Stimulated activated CD4-positive, alpha-beta T cell treated with anti-CD3 and anti-CD28 coated beads, Interleukin-1b, Interleukin-23, amount 100 ng/mL, for 1 hour (primary cell): ENCODE data around the gene EDIL3.
"Not testable (repeated sequence)": the region's sequence is repeated elsewhere in the genome, so short reads cannot be mapped to it uniquely, and the experiment has no call there.

ENCODE experiments used
- DNase-seq, 2 donors: peaks; one replicate each; pipeline ENCODE4 v3.0.0-alpha.2; 2020; ENCODE audit warnings: low read depth in 2 of 2

The EDIL3 gene

DNA sequence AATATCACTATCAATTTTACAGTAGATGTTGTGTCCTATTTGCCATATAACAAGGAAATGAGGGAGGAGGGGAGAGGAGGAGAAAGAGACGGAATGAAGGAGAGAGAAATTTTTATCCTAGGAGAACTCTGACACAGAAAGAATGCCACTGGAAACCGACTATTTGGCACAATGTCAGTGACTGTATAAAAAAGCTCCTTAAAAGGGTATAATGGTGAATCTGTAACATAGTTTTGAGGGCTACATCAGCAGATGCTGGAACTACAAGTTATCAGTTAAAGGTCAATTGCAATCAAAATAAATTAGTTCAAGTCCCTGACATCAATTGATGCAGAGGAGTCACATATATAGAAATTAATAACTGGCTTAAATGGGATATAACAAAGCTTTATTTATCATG lies 5.7 kb downstream of the EDIL3 start:
- DNase-seq, result no peak

DNA sequence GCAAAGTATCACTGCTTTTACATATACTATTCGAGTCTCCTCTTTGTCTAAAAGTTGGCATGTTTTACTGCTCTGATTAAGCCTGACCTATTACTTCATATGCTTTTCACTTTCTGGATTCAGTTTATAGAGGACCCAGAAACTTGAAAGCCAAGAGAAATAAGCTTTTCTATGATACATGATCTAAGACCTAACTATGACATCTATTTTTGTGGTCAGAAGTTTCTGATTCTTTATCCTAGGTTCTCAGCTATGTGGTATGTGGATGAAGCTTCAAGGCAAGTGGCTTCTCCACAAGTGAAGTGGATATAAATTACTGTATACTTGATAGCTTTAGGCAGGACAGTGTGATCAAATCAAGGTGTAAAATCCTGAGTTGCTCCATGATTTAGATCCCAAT lies 6.3 kb downstream of the EDIL3 start:
- no peak for DNase-seq

DNA sequence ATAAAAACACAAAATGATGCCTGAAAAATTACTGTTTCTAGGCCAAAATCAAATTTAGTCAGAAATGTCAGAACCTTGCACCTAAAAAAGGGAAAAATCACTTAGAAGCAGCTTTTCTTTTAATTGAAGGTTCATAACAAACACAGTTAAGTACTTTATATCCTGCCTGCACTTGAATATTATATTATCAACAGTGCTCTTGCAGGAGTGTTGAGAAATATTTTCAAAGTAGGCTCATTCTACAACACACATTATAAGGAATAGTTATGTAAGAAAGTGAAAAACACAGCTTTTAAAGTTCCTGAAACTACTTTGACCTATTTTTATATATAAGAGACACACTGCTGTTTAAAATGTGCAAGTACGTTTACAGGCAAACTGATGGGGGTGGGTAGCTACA lies 8.3 kb downstream of the EDIL3 start:
- DNase-seq, result no peak

DNA sequence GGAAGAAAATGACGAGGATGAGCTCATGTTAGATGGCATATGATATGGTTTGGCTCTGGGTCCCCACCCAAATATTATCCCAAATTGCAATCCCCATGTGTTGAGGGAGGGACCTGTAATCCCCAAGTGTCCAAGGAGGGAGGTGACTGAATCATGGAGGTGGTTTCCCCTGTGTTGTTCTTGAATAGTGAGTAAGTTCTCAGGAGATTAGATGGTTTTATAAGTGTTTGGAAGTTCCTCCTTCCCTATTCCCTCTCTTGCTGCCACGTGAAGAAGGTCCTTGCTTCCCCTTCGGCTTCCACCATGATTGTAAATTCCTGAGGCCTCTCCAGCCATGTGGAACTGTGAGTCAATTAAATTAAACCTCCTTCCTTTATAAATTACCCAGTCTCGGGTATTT lies 10.1 kb downstream of the EDIL3 start:
- no peak for DNase-seq

DNA sequence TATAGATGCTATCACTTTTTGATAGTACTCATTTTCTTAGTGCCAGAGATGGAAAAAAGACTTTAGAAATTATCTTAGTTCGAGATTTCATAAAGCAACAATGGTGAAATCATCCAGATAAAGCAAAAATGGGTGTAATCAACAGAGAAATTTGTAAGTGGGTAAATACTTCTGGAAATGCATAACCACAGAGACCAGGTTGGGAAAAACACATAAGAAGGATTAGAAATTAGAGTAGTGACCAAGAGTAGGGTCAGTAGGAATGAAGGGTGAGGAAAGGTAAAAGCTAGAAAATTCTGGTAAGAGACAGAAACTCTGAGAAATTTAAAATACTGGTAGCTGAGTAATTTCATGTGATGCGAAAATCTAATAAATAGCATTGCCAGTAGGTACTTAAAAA lies 11.2 kb downstream of the EDIL3 start:
- DNase-seq, result no peak

DNA sequence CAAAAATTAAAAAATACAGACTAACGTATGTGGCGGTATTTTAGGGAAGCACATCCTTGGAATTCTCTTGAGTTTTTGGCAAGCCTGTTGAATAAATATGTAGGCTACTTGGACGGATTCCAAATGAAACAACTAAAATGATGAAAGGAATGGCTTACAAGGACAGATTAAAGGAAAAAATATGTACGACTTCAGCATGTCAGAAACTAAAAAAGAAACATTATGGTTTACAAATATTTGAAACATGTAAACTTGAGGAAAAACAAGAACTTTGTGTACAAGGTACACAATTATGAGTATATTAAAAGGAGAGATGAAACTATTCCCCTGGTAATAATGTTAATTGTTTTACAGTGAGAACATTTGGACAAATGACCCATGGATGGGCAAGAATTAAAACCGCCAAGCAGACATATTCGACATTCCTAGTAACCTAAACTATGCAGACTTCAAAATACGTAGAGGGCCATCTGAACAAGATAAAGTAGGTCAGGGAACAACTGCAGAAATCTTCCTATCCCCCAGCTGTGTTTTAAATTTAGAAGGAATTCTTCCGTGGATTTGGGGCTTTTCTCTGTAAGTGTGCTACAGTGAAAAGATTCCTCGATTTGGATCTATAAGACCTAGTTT lies 12.5 kb downstream of the EDIL3 start:
- no peak for DNase-seq

DNA sequence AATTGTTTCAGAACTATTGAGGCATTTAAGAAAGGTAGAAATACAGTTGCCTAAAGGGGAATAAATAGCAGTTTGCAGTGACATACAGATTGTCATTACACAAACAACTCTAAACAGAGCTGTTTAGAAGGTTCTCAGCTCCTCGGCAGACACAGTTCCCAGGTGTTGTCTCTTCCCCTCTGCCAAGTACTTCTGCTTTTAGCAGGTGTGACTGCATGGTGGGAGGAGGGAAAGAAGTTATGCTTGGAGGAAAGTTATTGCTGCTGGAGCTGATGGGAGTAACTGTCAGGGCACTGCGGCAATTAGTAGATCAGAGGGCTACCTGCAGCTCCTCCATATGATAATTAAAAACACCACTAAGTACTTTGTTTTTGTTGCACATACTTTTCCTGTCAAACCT lies 14.5 kb downstream of the EDIL3 start:
- DNase-seq, result no peak

DNA sequence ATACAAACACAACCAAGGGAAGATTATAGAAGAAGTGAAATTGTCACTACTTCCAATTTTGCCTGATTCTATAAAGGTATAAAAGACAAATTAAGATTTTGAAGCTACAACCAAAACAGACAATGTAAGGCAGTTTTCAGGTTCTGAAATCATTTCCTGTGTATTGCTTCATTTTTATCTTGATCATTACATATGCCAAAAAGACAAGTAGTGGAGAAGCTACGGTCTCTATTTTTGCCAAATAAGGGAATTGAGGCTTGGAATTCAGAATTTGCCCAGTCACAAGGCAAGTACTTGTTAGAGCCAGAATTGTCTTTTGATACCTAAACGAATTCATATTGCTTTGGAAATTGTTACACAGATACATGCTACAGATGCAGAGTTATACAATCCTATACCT lies 20.6 kb downstream of the EDIL3 start:
- DNase-seq, result no peak

DNA sequence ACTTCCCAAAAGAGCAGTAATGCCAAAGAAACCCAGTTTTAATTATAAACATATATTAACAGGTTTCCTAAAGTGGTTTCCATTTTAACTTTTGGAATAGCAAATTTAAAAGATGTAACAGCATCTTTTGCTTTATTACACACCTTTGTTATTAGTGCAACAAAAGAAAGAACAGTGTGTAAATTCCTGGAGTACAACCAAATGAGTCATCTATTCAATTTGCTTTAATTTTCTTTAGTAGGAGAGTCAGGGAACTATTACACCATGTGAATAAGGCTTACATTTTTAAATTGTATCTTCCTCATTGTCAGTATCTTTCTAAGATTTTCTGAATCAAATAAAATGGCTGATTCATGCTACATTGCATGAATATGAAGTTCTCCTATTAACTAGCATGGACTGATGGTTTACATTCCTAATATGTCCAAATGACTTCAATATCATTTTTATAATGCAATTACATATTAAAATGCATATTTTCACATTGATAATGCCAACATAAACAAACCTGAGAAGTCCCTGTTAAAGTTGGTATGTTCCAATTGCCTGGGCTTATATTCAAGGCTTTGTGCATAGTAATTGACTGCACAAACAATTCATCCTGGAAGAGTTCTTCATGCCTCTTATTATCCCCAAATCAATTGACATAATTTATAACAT lies 22.5 kb downstream of the EDIL3 start:
- DNase-seq, result no peak

DNA sequence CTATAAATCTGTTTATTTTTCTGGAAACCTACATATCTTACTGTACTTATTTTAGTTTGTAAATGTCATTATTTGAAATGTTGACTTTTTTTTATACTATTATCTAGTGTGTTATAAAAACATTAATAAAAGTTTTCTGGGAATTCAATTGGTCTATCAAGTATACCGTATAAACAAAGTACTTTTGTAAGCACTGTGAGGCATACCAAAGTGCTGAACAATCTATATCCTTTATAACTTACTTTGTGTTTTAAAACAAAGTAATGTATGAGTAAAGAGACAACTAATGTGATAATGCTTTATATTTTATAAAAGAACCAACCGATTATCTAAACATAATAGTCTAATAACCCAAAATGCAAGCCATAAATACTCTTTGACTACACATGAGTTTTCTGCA lies 23.1 kb downstream of the EDIL3 start:
- DNase-seq, result no peak

DNA sequence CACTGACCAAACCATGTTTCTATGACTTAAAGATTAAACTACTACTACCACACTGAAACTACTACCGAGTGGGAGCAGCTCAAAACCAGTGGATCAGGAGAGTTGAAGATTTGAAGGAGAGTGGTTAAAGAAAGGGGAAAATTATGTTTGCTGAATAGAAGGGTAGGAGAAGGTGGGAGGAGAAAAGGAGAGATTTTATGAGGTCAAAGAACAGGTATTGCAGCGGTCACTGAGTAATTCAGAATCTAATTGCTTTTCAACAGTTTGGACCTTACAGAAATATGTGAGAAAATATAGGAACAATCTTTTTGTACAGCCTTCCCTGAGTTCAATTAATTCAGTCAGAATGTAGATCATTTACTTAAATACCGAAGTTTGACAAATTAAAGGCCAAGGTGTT lies 24.6 kb downstream of the EDIL3 start:
- DNase-seq, result no peak

DNA sequence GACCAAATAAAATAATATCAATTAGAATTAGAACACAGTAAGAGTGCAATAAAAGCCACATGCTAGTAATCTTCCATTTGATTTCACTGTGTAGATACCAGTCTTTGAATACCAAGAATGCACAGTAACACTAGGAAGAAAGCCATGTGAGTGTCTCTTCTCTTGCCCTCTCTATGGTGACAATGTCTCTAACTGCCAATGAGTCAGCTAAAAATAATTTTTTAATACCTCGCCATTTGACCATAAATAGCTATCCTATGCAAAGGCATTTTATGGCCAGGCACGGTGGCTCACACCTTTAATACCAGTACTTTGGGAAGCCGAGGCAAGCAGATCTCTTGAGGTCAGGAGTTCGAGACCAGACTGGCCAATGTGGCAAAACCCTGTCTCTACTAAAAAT lies 30.6 kb downstream of the EDIL3 start:
- no peak for DNase-seq

DNA sequence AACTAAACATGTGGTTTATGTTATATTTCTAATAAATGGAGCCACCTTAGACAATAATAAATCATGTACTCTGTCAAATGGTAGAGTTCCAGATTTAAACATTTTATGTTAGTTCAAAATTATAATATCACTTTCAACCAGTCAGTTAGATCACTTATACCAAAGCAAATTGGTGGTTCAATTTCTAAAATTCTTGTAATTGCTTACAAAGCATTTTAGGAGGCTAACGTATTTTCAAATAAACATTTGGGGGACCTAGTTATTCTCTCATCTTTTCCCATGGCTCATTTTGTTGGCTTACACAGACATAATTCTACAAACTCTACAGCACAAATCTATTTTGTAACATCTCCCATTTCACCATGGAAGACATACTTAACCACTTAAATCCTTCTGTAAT lies 39.9 kb downstream of the EDIL3 start:
- no peak for DNase-seq

DNA sequence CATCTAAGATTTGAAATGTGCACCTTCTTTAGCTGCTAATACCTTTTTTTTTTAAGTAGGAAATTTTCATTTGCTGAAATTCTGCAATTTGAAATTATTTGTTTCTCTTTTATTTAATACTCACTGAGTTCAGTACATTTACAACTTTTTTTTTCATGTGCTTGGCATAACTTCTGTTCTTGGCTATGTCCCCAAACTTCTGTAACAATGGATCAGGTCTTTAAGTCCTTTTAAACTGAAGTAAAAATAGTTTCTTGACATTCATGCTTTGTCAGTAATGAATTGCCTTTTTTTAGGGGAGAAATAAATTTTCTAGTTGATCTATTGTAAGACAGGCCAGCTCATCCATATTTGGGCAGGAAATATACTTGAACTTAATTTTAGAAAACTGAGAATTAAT lies 41.5 kb downstream of the EDIL3 start:
- no peak for DNase-seq

DNA sequence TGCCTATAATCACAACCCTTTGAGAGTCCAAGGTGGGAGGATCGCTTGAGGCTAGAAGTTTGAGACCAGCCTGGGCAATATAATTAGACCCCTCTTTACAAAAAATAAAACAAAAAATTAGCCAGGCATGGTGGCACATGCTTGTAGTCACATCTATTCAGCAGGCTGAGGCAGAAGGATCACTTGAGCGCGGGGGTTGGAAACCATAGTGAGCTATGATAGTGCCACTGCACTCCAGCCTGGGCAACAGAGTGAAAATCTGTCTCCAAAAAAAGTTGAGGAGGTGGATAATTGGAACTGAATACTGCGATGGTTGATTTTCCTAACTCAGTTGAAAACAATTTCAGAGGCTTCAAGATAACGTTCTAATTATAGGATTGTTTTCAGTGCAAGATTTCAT lies 52.6 kb downstream of the EDIL3 start:
- DNase-seq, result no peak

DNA sequence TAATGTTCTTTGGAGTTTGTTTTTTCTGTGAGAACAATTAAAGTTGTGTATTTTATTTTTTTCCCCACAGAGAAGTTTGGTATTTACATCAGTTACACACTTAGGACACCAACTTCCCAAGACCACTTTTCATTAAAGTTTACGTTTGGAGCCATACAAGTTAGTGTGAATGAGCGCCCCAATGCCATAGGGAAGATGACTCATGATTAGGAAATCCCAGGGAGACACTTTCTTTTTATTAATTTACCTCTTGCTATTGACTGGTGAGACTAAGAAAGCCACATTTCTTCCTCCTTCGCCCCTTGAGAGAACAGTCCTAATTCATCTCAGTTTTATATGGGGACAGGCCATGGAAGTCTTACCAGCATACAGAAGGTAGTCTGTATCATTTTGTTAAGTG lies 57.1 kb downstream of the EDIL3 start:
- DNase-seq, result no peak

DNA sequence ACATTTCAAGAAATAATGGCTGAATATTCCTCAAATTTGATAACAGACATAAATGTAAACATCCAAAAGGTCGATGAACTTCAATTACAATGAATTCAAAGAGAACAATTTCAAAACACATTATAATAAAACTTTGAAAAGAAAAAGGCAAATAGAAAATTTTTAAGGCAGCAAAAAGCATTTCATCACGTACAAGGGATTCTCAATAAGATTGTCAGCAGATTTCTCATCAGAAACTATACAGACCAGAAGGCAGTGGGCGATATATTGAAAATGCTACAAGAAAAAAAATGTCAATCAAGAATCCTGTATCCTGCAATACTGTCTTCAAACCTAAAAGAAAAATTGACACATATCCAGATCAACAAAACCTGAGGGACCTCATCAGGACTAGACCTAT lies 62.0 kb downstream of the EDIL3 start:
- no peak for DNase-seq

DNA sequence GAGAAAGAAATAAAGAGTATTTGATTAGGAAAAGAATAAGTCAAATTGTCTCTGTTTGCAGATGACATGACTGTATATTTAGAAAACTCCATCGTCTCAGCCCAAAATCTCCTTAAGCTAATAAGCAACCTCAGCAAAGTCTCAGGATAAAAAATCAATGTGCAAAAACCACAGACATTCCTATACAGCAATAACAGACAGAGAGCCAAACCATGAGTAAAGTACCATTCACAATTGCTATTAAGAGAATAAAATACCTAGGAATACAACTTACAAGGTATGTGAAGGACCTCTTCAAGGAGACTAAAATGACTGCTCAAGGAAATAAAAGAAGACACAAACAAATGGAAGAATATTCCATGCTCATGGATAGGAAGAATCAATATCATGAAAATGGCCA lies 66.9 kb downstream of the EDIL3 start:
- DNase-seq, result not testable (repeated sequence)

DNA sequence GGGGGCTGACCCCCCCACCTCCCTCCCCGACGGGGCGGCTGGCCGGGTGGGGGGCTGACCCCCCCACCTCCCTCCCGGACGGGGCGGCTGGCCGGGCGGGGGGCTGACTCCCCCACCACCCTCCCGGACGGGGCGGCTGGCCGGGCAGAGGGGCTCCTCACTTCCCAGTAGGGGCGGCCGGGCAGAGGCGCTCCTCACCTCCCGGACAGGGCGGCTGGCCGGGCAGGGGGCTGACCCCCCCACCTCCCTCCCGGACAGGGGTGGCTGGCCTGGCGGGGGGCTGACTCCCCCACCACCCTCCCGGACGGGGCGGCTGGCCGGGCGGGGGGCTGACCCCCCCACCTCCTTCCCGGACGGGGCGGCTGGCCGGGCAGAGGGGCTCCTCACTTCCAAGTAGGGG lies 72.4 kb downstream of the EDIL3 start:
- DNase-seq, result not testable (repeated sequence)

DNA sequence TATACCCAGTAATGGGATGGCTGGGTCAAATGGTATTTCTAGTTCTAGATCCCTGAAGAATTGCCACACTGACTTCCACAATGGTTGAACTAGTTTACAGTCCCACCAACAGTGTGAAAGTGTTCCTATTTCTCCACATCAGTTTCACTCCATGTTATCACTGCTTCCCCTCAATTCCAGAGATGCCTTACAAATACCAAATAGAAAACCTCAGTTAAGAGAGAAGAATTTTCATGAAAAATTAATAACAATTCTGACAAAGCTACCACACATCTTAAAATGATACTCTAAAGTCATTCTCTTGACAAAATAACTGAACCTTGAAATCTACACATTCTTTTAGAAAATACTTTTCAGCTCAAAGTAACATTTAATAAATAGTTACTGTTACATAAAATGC lies 74.8 kb downstream of the EDIL3 start:
- not testable (repeated sequence) for DNase-seq

DNA sequence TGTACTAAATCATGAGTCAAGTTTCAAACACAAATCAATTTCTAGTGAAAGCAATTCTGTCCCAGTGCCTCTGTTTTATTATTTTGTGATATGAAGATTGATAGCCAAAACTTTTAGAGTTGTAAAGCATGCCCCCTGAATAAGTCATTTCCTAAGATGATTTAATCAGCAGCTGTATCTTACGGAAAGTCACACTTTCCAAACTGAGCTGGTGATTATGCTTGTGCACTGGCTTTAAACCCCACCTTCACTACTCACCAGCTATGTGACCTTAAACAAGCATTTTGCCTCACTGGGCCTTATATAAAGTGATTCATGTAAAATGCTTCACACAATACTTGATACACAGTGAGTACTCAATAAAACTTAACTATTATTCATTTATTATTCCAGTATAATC lies 78.1 kb downstream of the EDIL3 start:
- DNase-seq, result no peak

DNA sequence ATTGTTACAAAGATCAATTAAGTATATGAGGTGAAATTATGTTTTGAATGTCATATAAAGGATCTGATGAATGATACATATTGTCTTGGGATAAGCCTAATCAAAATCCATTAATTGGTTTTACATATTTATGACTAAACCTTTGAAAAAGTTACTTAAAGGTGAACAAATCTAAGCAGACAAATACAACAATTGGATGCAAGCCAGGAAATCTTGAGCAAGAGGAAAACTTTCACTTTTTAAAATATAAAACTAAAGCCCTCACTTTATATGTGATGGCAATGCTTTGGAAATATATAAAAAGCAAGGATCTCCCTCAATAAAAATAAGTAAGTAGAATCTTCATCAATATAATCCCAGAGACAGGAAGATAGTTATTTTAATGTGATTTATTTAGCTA lies 80.1 kb downstream of the EDIL3 start:
- DNase-seq, result no peak

DNA sequence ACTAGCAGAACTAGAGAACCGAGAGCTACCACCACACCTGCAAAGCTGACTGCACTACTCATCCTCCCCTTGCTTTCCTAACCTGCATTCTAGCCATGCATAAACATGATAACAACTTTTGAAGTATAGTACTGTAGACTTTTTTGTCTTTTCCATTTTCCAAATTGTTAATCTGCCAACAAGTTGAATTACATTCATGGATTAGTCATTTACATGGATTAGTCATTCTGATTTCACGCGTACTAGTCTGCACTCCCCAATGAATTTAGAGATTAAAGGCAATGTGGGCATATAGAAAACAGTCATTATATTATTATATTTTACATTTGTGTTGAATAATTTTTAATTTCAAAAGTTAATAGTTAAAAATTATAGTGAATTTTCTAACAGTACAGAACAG lies 81.4 kb downstream of the EDIL3 start:
- no peak for DNase-seq

DNA sequence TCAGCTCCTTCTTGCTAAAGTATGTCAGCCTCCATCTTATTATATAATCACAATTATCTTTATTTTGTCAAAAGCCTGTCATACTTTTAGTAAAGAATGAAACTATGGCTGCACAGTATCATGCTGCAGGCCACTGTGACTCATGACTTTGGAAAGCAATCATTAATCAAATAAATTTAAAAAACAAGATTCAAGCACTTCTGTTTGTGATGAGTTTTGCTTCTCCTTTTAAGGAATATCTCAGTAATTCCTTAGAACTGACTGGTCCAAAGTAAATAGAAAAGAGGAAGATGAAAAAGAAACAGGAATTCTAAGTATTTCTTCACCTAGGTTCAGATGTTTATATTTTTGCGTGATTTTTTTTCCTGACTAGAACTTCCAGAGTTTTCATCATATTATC lies 83.1 kb downstream of the EDIL3 start:
- no peak for DNase-seq
